Glutamatergic neuron (in vitro differentiated cells): ENCODE data around the gene TAOK2. TPM values are rescaled to one million over a fixed set of nuclear protein-coding genes. Genes with fewer than 3 reads are reported as not detected.

Experiments used
- DNase-seq: peaks from one replicate; pipeline ENCODE4 v3.0.0; 2022
- H3K27ac Mint-ChIP-seq: one replicate; pipeline ENCODE4 v1.8.0; 2020; ENCODE audit warnings: mild to moderate bottlenecking, mixed read lengths, inconsistent platforms; ENCODE audit not compliant: unreplicated experiment
- H3K27me3 Mint-ChIP-seq: one replicate; pipeline ENCODE4 v1.8.0; 2020; ENCODE audit warnings: mild to moderate bottlenecking, moderate library complexity, mixed read lengths, inconsistent platforms; ENCODE audit not compliant: unreplicated experiment
- H3K36me3 Mint-ChIP-seq: one replicate; pipeline ENCODE4 v1.8.0; 2020; ENCODE audit warnings: mild to moderate bottlenecking, mixed read lengths, inconsistent platforms; ENCODE audit not compliant: unreplicated experiment
- H3K4me1 Mint-ChIP-seq: one replicate; pipeline ENCODE4 v1.8.0; 2020; ENCODE audit warnings: mild to moderate bottlenecking, low read depth, mixed read lengths, inconsistent platforms; ENCODE audit not compliant: unreplicated experiment
- H3K4me3 Mint-ChIP-seq: one replicate; pipeline ENCODE4 v1.8.0; 2020; ENCODE audit warnings: mild to moderate bottlenecking, mixed read lengths, inconsistent platforms; ENCODE audit not compliant: unreplicated experiment
- H3K9me3 Mint-ChIP-seq: one replicate; pipeline ENCODE4 v1.8.0; 2020; ENCODE audit warnings: mild to moderate bottlenecking, moderate library complexity, mixed read lengths, inconsistent platforms; ENCODE audit not compliant: unreplicated experiment
- CTCF ChIP-seq: fragments of 200-600 bp; sonication (generic); IDR thresholded peaks from one replicate; pipeline ENCODE4 v1.5.0; 2021; ENCODE audit not compliant: partially characterized antibody, unreplicated experiment
- total RNA-seq: library from RNA; stranded (reverse); fragmentation: NEBNext Ultra II Directional; extraction: Animal tissue kit (Norgen Biotek cat#: 25700); gene quantifications from one replicate; pipeline ENCODE4 v1.2.1, GENCODE V29; 2021; ENCODE audit not compliant: unreplicated experiment

The TAOK2 gene
- total RNA-seq, 1 donor from 2014 or later: 58.5 TPM

GRCh38 chr16:29961127-29961478 is 12.6 kb upstream of the TAOK2 start:
- peaks cover 2% of the 10 kb centered on the region for H3K27me3 Mint-ChIP-seq
- no peak for DNase-seq
- peaks cover 5% of the 10 kb centered on the region for H3K9me3 Mint-ChIP-seq
- peaks cover 2% of the 10 kb centered on the region for H3K36me3 Mint-ChIP-seq
- H3K4me1 Mint-ChIP-seq: no peaks in the 10 kb centered on the region
- no peak for TF ChIP-seq CTCF
- peak overlapping the region; percentile 59 for H3K27ac Mint-ChIP-seq
- H3K4me3 Mint-ChIP-seq: peak overlapping the region; percentile 87

- H3K36me3 Mint-ChIP-seq: peaks cover 4% of the 10 kb centered on the region
Measured at GRCh38 chr16:29961479-29962343, 12.0 kb upstream of the TAOK2 start, which contains the start of gene TMEM219. Gene TMEM219, plus strand, starts transcription at chr16:29962079. Its CDS starts 1,065 bp downstream, at chr16:29963144.

GRCh38 chr16:29962344-29962994 is 11.2 kb upstream of the TAOK2 start:
- H3K9me3 Mint-ChIP-seq: peaks cover 6% of the 10 kb centered on the region
- H3K27me3 Mint-ChIP-seq: peaks cover 2% of the 10 kb centered on the region
- H3K27ac Mint-ChIP-seq: peak overlapping the region; percentile 62
- no peak for TF ChIP-seq CTCF
- H3K4me1 Mint-ChIP-seq: no peaks in the 10 kb centered on the region
- H3K4me3 Mint-ChIP-seq: peak overlapping the region; percentile 95
- H3K36me3 Mint-ChIP-seq: peaks cover 4% of the 10 kb centered on the region
- DNase-seq: no peak

More at GRCh38 chr16:29961479-29962343, 12.0 kb upstream of the TAOK2 start, which contains the start of gene TMEM219:
- Mint-ChIP-seq H3K4me1 (no peaks in the 10 kb centered on the region), H3K4me3 (peak within 1 kb of the TSS; percentile 95), H3K27me3 (peaks cover 2% of the 10 kb centered on the region), H3K9me3 (peaks cover 6% of the 10 kb centered on the region), H3K27ac (peak within 1 kb of the TSS; percentile 62)
- peak; percentile 64 for TF ChIP-seq CTCF
- DNase-seq: peak; percentile 91

GRCh38 chr16:29963021-29963743 is 10.5 kb upstream of the TAOK2 start:
- DNase-seq: no peak
- Mint-ChIP-seq H3K27ac (no peak overlapping the region), H3K27me3 (peaks cover 2% of the 10 kb centered on the region), H3K36me3 (peaks cover 4% of the 10 kb centered on the region), H3K4me1 (no peaks in the 10 kb centered on the region), H3K4me3 (peak overlapping the region; percentile 95), H3K9me3 (peaks cover 6% of the 10 kb centered on the region)
- no peak for TF ChIP-seq CTCF
